K562 (cell line): ENCODE measurements around the gene TMTC4. TPM values are rescaled to one million over a fixed set of nuclear protein-coding genes. Genes with fewer than 3 reads are reported as not detected.
A peak's percentile ranks its signal among the peaks of the same experiment; 100 is the strongest.

Experiments
- COPS2 ChIP-seq: fragments of 450-650 bp; conservative IDR thresholded peaks from 2 replicates; pipeline ENCODE4 v1.6.1; 2016; ENCODE audit warnings: mild to moderate bottlenecking, moderate library complexity
- DPF2 ChIP-seq: fragments of 450-650 bp; IDR thresholded peaks from 2 replicates; pipeline ENCODE4 v1.6.1; 2016
- EHMT2 ChIP-seq: fragments of 450-650 bp; IDR thresholded peaks from 2 replicates; pipeline ENCODE4 v1.6.1; 2018; ENCODE audit warnings: antibody characterized with exemption
- HMG20A ChIP-seq: fragments of 450-650 bp; formaldehyde crosslinking; conservative IDR thresholded peaks from 2 replicates; pipeline ENCODE4 v1.4.0; 2020; ENCODE audit warnings: mild to moderate bottlenecking, mixed read lengths
- JUNB ChIP-seq: fragments of 450-650 bp; formaldehyde crosslinking; conservative IDR thresholded peaks from 2 replicates; pipeline ENCODE4 v1.4.0; 2020; ENCODE audit warnings: mild to moderate bottlenecking
- KLF16 ChIP-seq: IDR thresholded peaks from 2 replicates; pipeline ENCODE4 v1.6.1; 2016; ENCODE audit warnings: antibody characterized with exemption
- LARP7 ChIP-seq: fragments of 450-650 bp; IDR thresholded peaks from 2 replicates; pipeline ENCODE4 v1.6.1; 2016
- MAZ ChIP-seq, 2 experiments: fragments of 450-650 bp in 1 of 2; sonication (generic) in 1 of 2; formaldehyde crosslinking; IDR thresholded peaks in 1 of 2; conservative IDR thresholded peaks in 1 of 2; 2 replicates each; pipeline versions ENCODE4 v1.4.0 to v1.5.0; 2020; ENCODE audit warnings: mild to moderate bottlenecking in 1 of 2, missing genetic modification reagents in 1 of 2
- MTA2 ChIP-seq: fragments of 450-650 bp; IDR thresholded peaks from 2 replicates; pipeline ENCODE4 v1.6.1; 2016; ENCODE audit warnings: low read depth
- RCOR1 ChIP-seq, 2 experiments: IDR thresholded peaks; 2 replicates each; pipeline ENCODE4 v1.6.1; 2012; ENCODE audit warnings: low read depth in 2 of 2, low read length in 2 of 2, borderline replicate concordance in 1 of 2, improper control_type of control experiment in 1 of 2
- REST ChIP-seq, 2 experiments: fragments of 450-650 bp; formaldehyde crosslinking in 1 of 2; IDR thresholded peaks; 2 replicates each; pipeline versions ENCODE4 v1.4.0 to v1.6.1; 2014 to 2020; ENCODE audit warnings: mild to moderate bottlenecking in 2 of 2, borderline replicate concordance in 1 of 2, low read depth in 1 of 2
- TCF3 ChIP-seq: sonication (generic); formaldehyde crosslinking; IDR thresholded peaks from 2 replicates; pipeline ENCODE4 v1.4.0; 2020; ENCODE audit warnings: mild to moderate bottlenecking, missing genetic modification reagents
- USF2 ChIP-seq: sonication (generic); formaldehyde crosslinking; IDR thresholded peaks from 2 replicates; pipeline ENCODE4 v1.5.0; 2020; ENCODE audit warnings: missing genetic modification reagents
- ZC3H4 ChIP-seq: sonication (generic); formaldehyde crosslinking; IDR thresholded peaks from 2 replicates; pipeline ENCODE4 v1.9.0; 2021; ENCODE audit warnings: missing genetic modification reagents, borderline replicate concordance
- ZNF584 ChIP-seq: fragments of 200-800 bp; sonication (Bioruptor generic); IDR thresholded peaks from 2 replicates; pipeline ENCODE4 v1.6.1; 2016; ENCODE audit warnings: low read depth, mild to moderate bottlenecking, missing genetic modification characterization, missing compliant biosample characterization
- ZNF592 ChIP-seq: fragments of 450-650 bp; IDR thresholded peaks from 2 replicates; pipeline ENCODE4 v1.6.1; 2017; ENCODE audit warnings: antibody characterized with exemption, mild to moderate bottlenecking
- polyA plus RNA-seq, 8 experiments: library from polyadenylated mRNA; depleted of rRNA in 4 of 8; stranded (reverse) in 5 of 8; unstranded in 3 of 8; fragments of >200 nt; fragmentation: Nextera tagmentation in 2 of 8; fragmentation: Illumina TruSeq in 1 of 8; extraction: Ambion mirVana in 2 of 8; extraction: Trizol in 1 of 8; gene quantifications; 2 replicates each; pipeline versions ENCODE4 v1.2.1 to v1.2.3, GENCODE V29; 2011 to 2014; ENCODE audit warnings: inconsistent platforms in 1 of 8, missing spikeins in 1 of 8
- total RNA-seq, 7 experiments: library from RNA; depleted of rRNA in 6 of 7; stranded (reverse); fragments of >200 nt in 6 of 7; fragmentation: Illumina TruSeq in 2 of 7; extraction: Trizol in 2 of 7; gene quantifications; 2 replicates each; pipeline versions ENCODE4 v1.2.1 to v1.2.3, GENCODE V29; 2011 to 2021; ENCODE audit warnings: low replicate concordance in 1 of 7

Gene TMTC4
- total and polyA plus RNA-seq, 9 of the 15 experiments (the other 6 are each of a cell fraction or from before 2014, with no cell fraction given) = 3.5 to 16.7 (median 11.8) TPM

GRCh38 chr13:100600915-100601314 is 73.7 kb downstream of the TMTC4 start (continued):
- TF ChIP-seq REST (IDR thresholded peaks at IDR 0.05; ENCODE audit: borderline replicate concordance) (peak; percentile 70), REST (CRISPR knock-in tag; IDR thresholded peaks at IDR 0.05; ENCODE audit: low read depth) (no peak), JUNB (no peak), ZC3H4 (CRISPR knock-in tag) (no peak), KLF16 (0 out of 2 replicates have a peak, but pooled peaks have one; percentile 5), USF2 (peak; percentile 84), MAZ (CRISPR knock-in tag; conservative IDR thresholded peaks at IDR 0.05 in 1 of 2, IDR thresholded peaks at IDR 0.05 in 1 of 2) (no peak), MTA2 (peak; percentile 53; the same call in 1 of the 2 replicates), EHMT2 (peak; percentile 53; the same call in 1 of the 2 replicates), ZNF592 (peak; percentile 86), ZNF584 (CRISPR knock-in tag) (no peak), RCOR1 (IDR thresholded peaks at IDR 0.05; ENCODE audit: borderline replicate concordance in 1 of 2, low read depth in 2 of 2, low read length in 2 of 2) (peak in 1 of 2 experiments; percentile 41; a peak in 1 of 4 replicates), TCF3 (CRISPR knock-in tag) (peak; percentile 65), LARP7 (0 out of 2 replicates have a peak, but pooled peaks have one; percentile 43), HMG20A (CRISPR knock-in tag) (no peak), DPF2 (peak; percentile 66), COPS2 (no peak)
